Endodermal cell (in vitro differentiated cells): ENCODE data around the gene TECTA. TPM values are rescaled to one million over a fixed set of nuclear protein-coding genes. Genes with fewer than 3 reads are reported as not detected.

Experiments
- DNase-seq: peaks from one replicate; pipeline ENCODE4 v3.0.0-alpha.2; 2017
- H3K27ac ChIP-seq: 2 replicates; pipeline ENCODE4 v1.5.1; 2013; ENCODE audit warnings: mild to moderate bottlenecking, low read depth, low read length, moderate library complexity
- H3K27me3 ChIP-seq: 2 replicates; pipeline ENCODE4 v1.6.1; 2013; ENCODE audit warnings: mild to moderate bottlenecking, low read length, moderate library complexity; ENCODE audit not compliant: insufficient read depth, control insufficient read depth, poor library complexity, severe bottlenecking
- H3K36me3 ChIP-seq: 2 replicates; pipeline ENCODE4 v1.7.0; 2013; ENCODE audit warnings: mild to moderate bottlenecking, low read length, moderate library complexity; ENCODE audit not compliant: control insufficient read depth, insufficient read depth
- H3K4me1 ChIP-seq: one replicate; pipeline ENCODE4 v1.7.0; 2013; ENCODE audit warnings: low read length; ENCODE audit not compliant: control insufficient read depth, insufficient read depth
- H3K4me3 ChIP-seq: 2 replicates; pipeline ENCODE4 v1.5.1; 2013; ENCODE audit warnings: mild to moderate bottlenecking, low read length, moderate library complexity
- H3K9ac ChIP-seq: 2 replicates; pipeline ENCODE4 v1.6.1; 2013; ENCODE audit warnings: mild to moderate bottlenecking, low read length, moderate library complexity; ENCODE audit not compliant: poor library complexity, severe bottlenecking; ENCODE audit errors: extremely low read depth
- H3K9me3 ChIP-seq: 2 replicates; pipeline ENCODE4 v1.6.1; 2013; ENCODE audit warnings: mild to moderate bottlenecking, low read length, moderate library complexity; ENCODE audit not compliant: control insufficient read depth
- H3K27ac Mint-ChIP-seq: 2 replicates; pipeline ENCODE4 v1.8.0; 2020; ENCODE audit warnings: mixed read lengths
- H3K27me3 Mint-ChIP-seq: 2 replicates; pipeline ENCODE4 v1.8.0; 2021; ENCODE audit warnings: mild to moderate bottlenecking, mixed read lengths; ENCODE audit not compliant: insufficient read depth
- H3K36me3 Mint-ChIP-seq: 2 replicates; pipeline ENCODE4 v1.8.0; 2020; ENCODE audit warnings: low read depth, mixed read lengths
- H3K4me1 Mint-ChIP-seq: 2 replicates; pipeline ENCODE4 v1.8.0; 2020; ENCODE audit warnings: mixed read lengths
- H3K4me3 Mint-ChIP-seq: 2 replicates; pipeline ENCODE4 v1.8.0; 2020; ENCODE audit warnings: mild to moderate bottlenecking, moderate library complexity, mixed read lengths
- H3K9me3 Mint-ChIP-seq: 2 replicates; pipeline ENCODE4 v1.8.0; 2020; ENCODE audit warnings: mild to moderate bottlenecking, mixed read lengths
- CTCF ChIP-seq: fragments of 200-600 bp; sonication (generic); conservative IDR thresholded peaks from 2 replicates; pipeline ENCODE4 v1.5.0; 2021; ENCODE audit warnings: antibody characterized with exemption, mild to moderate bottlenecking
- WGBS, 2 experiments: methylation state at CpG; one replicate each; pipeline versions ENCODE4 v1.1.5 to v1.1.7; 2013; ENCODE audit warnings: missing lambda C conversion rate in 2 of 2, mixed read lengths in 1 of 2; ENCODE audit not compliant: insufficient coverage in 1 of 2, insufficient read length in 1 of 2; 5-methylcytosine and 5-hydroxymethylcytosine counted together
- total RNA-seq, 2 donors: library from RNA; stranded (reverse); fragmentation: NEBNext Ultra II Directional in 1 of 2; extraction: Animal tissue kit (Norgen Biotek cat#: 25700) in 1 of 2; gene quantifications; 2 replicates in 1 of 2; 3 replicates in 1 of 2; pipeline ENCODE4 v1.2.1, GENCODE V29; 2021

The TECTA gene
- total RNA-seq, 2 donors from 2014 or later = 1.4 to 2.2 TPM

DNA sequence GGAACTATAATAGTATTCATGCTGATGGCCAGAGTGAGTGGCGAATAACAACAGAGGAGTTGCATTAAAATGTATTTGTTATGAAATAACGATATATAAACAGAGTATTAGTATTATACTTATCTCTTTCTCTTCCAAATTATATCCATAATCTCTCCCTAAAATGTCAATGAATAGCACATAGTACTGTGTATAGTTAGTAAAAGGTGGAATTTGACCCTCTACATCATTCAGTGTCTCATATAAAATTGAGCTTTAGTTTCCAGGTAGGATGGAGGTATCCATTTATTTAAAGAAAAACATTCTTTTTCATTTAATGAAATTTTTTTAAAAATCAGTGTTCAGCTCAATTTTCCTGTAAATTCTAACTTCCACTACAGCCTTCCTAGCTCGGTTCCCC is 34.4 kb upstream of the TECTA start:
- no peak for TF ChIP-seq CTCF
- Mint-ChIP-seq H3K27ac (no peak overlapping the region), H3K9me3 (peaks cover 6% of the 10 kb centered on the region), H3K4me3 (no peak overlapping the region), H3K36me3 (peaks cover 64% of the 10 kb centered on the region), H3K27me3 (no peaks in the 10 kb centered on the region), H3K4me1 (no peaks in the 10 kb centered on the region)
- Histone ChIP-seq H3K36me3 (peaks cover 47% of the 10 kb centered on the region), H3K27me3 (no peaks in the 10 kb centered on the region), H3K27ac (no peak overlapping the region), H3K4me3 (no peak overlapping the region), H3K9me3 (peaks cover 4% of the 10 kb centered on the region), H3K4me1 (no peaks in the 10 kb centered on the region), H3K9ac (no peak overlapping the region)
- WGBS, 2 experiments = 89 to 100% methylated on average over 1 to 2 of the region's 3 CpGs
- no peak for DNase-seq

GRCh38 chr11:121067026-121067425 is 34.0 kb upstream of the TECTA start:
- no peak overlapping the region for H3K27ac ChIP-seq
- Mint-ChIP-seq H3K36me3 (peaks cover 66% of the 10 kb centered on the region), H3K4me1 (no peaks in the 10 kb centered on the region), H3K27me3 (no peaks in the 10 kb centered on the region), H3K9me3 (peaks cover 6% of the 10 kb centered on the region), H3K27ac (no peak overlapping the region), H3K4me3 (no peak overlapping the region)
- 89% methylated on average over 3 of the region's 3 CpGs; no CpG with 5 or more reads in 1 of the 2 experiments for WGBS, 2 experiments
- no peak for TF ChIP-seq CTCF
- H3K4me3 ChIP-seq = no peak overlapping the region
- no peaks in the 10 kb centered on the region for H3K4me1 ChIP-seq
- H3K36me3 ChIP-seq = peaks cover 47% of the 10 kb centered on the region
- H3K9me3 ChIP-seq = peaks cover 4% of the 10 kb centered on the region
- H3K9ac ChIP-seq = no peak overlapping the region
- no peaks in the 10 kb centered on the region for H3K27me3 ChIP-seq
- no peak for DNase-seq

GRCh38 chr11:121067453-121067852 is 33.6 kb upstream of the TECTA start:
- TF ChIP-seq CTCF = no peak
- no peaks in the 10 kb centered on the region for H3K27me3 ChIP-seq
- H3K27me3 Mint-ChIP-seq = no peaks in the 10 kb centered on the region
- no peak overlapping the region for H3K27ac ChIP-seq
- H3K27ac Mint-ChIP-seq = no peak overlapping the region
- DNase-seq = no peak
- H3K36me3 Mint-ChIP-seq = peaks cover 66% of the 10 kb centered on the region
- H3K9me3 ChIP-seq = peaks cover 4% of the 10 kb centered on the region
- H3K4me1 ChIP-seq = no peaks in the 10 kb centered on the region
- peaks cover 6% of the 10 kb centered on the region for H3K9me3 Mint-ChIP-seq
- no peak overlapping the region for H3K9ac ChIP-seq
- no peaks in the 10 kb centered on the region for H3K4me1 Mint-ChIP-seq
- H3K4me3 Mint-ChIP-seq = no peak overlapping the region
- no peak overlapping the region for H3K4me3 ChIP-seq
- 95% methylated on average over 2 of the region's 2 CpGs; no CpG with 5 or more reads in 1 of the 2 experiments for WGBS, 2 experiments
- H3K36me3 ChIP-seq = peaks cover 42% of the 10 kb centered on the region
